OCI-LY7 (cell line): ENCODE measurements around the gene SLX4. TPM values are rescaled to one million over a fixed set of nuclear protein-coding genes. Genes with fewer than 3 reads are reported as not detected.

ENCODE experiments used
- BruUV-seq: library from RNA; stranded (reverse); fragments of 400-500 nt; replicated peaks from 2 replicates; lab custom pipeline; 2021; lab: Mats Ljungman, UMichigan
- CTCF ChIA-PET: fragments of 300-600 bp; sonication (Branson Sonifier 250); formaldehyde crosslinking; loops from one replicate; lab custom pipeline; 2022; ENCODE audit warnings: antibody characterized with exemption; ENCODE audit not compliant: unreplicated experiment; lab: Charles Lee
- POLR2A ChIA-PET: fragments of 300-600 bp; sonication (Branson Sonifier 250); formaldehyde crosslinking; loops from one replicate; lab custom pipeline; 2022; ENCODE audit warnings: antibody characterized with exemption; lab: Charles Lee
- DNase-seq: peaks from one replicate; pipeline ENCODE4 v3.0.0-alpha.2; 2015; ENCODE audit warnings: low spot score
- H2AFZ ChIP-seq: fragments of 200-600 bp; sonication (generic), shearing (Covaris generic); 2 replicates; pipeline ENCODE4 v1.6.1; 2014; ENCODE audit warnings: mild to moderate bottlenecking, antibody characterized with exemption, low read length, moderate library complexity
- H3K27ac ChIP-seq: fragments of 200-600 bp; sonication (generic); 2 replicates; pipeline ENCODE4 v1.5.1; 2014; ENCODE audit warnings: mixed run types, low read depth, mild to moderate bottlenecking, moderate library complexity, low read length, inconsistent platforms; ENCODE audit not compliant: poor library complexity, severe bottlenecking
- H3K36me3 ChIP-seq: fragments of 200-600 bp; sonication (generic); 2 replicates; pipeline ENCODE4 v1.6.1; 2014; ENCODE audit warnings: mild to moderate bottlenecking, antibody characterized with exemption, low read length, moderate library complexity, mixed read lengths; ENCODE audit not compliant: insufficient read depth
- H3K4me1 ChIP-seq: fragments of 200-600 bp; sonication (generic); 2 replicates; pipeline ENCODE4 v1.5.1; 2014; ENCODE audit warnings: mild to moderate bottlenecking, low read length; ENCODE audit not compliant: insufficient read depth, poor library complexity, severe bottlenecking
- H3K4me2 ChIP-seq: fragments of 200-600 bp; sonication (generic); 2 replicates; pipeline ENCODE4 v1.6.1; 2014; ENCODE audit warnings: mild to moderate bottlenecking, low read length
- H3K4me3 ChIP-seq: fragments of 200-600 bp; sonication (generic); 2 replicates; pipeline ENCODE4 v1.5.1; 2014; ENCODE audit warnings: mild to moderate bottlenecking, low read depth, low read length; ENCODE audit not compliant: poor library complexity, severe bottlenecking
- H3K79me2 ChIP-seq: fragments of 200-600 bp; sonication (generic); 2 replicates; pipeline ENCODE4 v1.6.1; 2016; ENCODE audit warnings: low read depth, mild to moderate bottlenecking, low read length, moderate library complexity, mixed read lengths; ENCODE audit not compliant: insufficient read depth
- H3K9me2 ChIP-seq: fragments of 200-600 bp; sonication (generic); 2 replicates; pipeline ENCODE4 v1.6.1; 2016; ENCODE audit warnings: mild to moderate bottlenecking, low read length, mixed read lengths; ENCODE audit not compliant: insufficient read depth
- H3K9me3 ChIP-seq: fragments of 200-600 bp; sonication (generic); 2 replicates; pipeline ENCODE4 v1.6.1; 2014; ENCODE audit warnings: mild to moderate bottlenecking, mixed run types, low read length, mixed read lengths
- H4K20me1 ChIP-seq: fragments of 200-600 bp; sonication (generic); 2 replicates; pipeline ENCODE4 v1.6.1; 2014; ENCODE audit warnings: mild to moderate bottlenecking, antibody characterized with exemption, low read length, moderate library complexity, mixed read lengths; ENCODE audit not compliant: insufficient read depth
- EZH2phosphoT487 ChIP-seq: fragments of 200-600 bp; sonication (generic); IDR thresholded peaks from 2 replicates; pipeline ENCODE4 v1.6.1; 2018; ENCODE audit warnings: low read depth, borderline replicate concordance, mild to moderate bottlenecking, mixed run types, antibody characterized with exemption, low read length, moderate library complexity, mixed read lengths
- intact Hi-C: fragments of 100-400 bp; cut with micrococcal nuclease; formaldehyde crosslinking; loops from one replicate; pipeline ENCODE4 v1.10.0; 2022; ENCODE audit not compliant: unreplicated experiment
- total RNA-seq, 2 experiments: library from RNA; depleted of rRNA in 1 of 2; stranded (reverse); fragments of >200 nt in 1 of 2; shearing (Covaris generic) in 1 of 2; gene quantifications; 2 replicates each; pipeline ENCODE4 v1.2.3, GENCODE V29; 2014 to 2022
- TF ChIP-seq, protein P1 (sequence below): fragments of 200-600 bp; sonication (generic); conservative IDR thresholded peaks from 2 replicates; pipeline ENCODE4 v1.5.1; 2014; ENCODE audit warnings: mild to moderate bottlenecking, antibody characterized with exemption, low read length, moderate library complexity, mixed read lengths

Gene SLX4
- total RNA-seq, 2 experiments from 2014 or later: 13.2 to 35.7 TPM

DNA sequence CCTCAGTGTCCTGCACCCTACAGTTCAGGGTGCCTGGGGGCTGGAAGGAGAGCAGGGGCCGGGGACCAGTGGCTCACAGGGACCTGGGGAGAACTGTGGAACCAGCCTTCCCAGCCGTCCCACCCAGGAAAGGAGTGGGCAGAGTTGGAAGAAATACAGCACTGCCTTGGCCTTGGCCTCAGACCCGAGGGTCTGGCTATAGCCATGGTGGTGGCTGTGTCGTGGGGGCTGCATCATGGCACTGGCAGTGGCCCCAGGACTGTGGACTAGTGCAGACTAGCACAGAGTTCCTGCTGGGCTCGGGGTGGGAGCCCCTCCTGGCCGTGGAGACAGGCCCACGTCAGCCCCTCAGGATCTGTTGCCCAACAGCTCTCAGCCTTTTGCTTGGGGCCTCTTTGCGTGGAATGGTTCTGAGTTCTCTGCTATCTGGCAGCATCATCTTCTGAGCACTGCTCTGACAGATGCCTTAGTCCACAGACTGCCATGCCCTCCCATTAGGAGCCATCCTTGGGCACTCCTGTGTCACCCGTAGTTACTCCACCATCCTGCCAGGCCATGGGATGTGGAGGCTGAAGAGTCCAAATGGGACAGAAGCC lies 30.5 kb upstream of the SLX4 start:
- no TSS peak for BruUV-seq

DNA sequence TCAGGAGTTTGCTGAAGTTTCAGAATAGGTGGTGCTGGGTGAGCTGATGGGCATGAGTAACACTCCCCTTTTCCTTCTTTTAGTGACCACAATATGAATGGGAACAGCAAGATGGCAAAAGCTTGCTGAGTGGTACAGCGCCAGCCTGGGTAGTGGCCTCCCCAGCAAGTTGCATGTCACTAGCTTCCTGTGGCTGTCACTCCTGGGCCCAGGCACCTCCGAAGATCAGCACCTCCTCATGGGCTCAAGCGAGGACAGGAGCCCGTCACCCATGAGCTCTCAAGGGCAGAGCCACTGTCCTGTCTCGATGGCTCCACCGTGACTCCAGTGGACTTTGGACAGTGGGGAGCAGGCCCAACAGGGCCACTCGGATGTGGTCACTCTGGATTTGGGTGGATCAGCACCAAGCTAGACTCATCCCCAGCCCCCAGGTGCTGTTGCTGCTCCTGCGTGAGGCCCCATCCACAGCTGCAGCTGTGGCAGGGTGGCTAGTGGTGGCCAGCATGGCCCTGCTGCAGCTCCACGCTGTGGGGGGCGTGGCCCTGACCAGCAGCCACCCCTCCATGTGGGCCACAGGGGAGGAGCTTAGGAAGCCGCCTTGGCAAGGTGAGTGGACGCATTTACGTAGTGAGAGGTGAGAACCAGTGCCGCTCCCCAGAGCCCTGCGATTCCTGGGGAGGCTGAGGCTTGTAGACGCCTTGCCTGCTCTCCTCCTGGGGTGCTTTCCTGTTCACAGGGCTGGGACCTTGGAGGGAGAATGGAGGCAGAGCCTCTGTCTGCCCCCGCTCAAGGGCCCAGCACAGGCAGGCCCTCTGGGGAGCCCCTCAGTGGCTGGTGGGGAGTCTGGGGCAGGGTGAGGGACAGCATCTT lies 29.5 kb upstream of the SLX4 start:
- H2AFZ ChIP-seq: no peak overlapping the region
- H3K4me2 ChIP-seq: no peak overlapping the region
- H3K9me3 ChIP-seq: no peaks in the 10 kb centered on the region
- ChIA-PET CTCF (no interaction called here), POLR2A (interaction anchor here (1.1 to 1.5 kb wide), 2 partner anchors 13 to 15 kb away, joined by 3 read pairs; no protein-coding TSS in a partner anchor)
- no peak overlapping the region for H3K4me3 ChIP-seq
- no peaks in the 10 kb centered on the region for H3K9me2 ChIP-seq
- no TSS peak for BruUV-seq
- peaks cover 29% of the 10 kb centered on the region; the same call in 1 of the 2 replicates for H3K79me2 ChIP-seq
- H4K20me1 ChIP-seq: no peaks in the 10 kb centered on the region
- no peak for DNase-seq
- H3K27ac ChIP-seq: no peak overlapping the region
- peaks cover 17% of the 10 kb centered on the region for H3K4me1 ChIP-seq
- H3K36me3 ChIP-seq: peaks cover 29% of the 10 kb centered on the region; the same call in 1 of the 2 replicates
- TF ChIP-seq EZH2phosphoT487: no peak
- TF ChIP-seq, protein P1, sequence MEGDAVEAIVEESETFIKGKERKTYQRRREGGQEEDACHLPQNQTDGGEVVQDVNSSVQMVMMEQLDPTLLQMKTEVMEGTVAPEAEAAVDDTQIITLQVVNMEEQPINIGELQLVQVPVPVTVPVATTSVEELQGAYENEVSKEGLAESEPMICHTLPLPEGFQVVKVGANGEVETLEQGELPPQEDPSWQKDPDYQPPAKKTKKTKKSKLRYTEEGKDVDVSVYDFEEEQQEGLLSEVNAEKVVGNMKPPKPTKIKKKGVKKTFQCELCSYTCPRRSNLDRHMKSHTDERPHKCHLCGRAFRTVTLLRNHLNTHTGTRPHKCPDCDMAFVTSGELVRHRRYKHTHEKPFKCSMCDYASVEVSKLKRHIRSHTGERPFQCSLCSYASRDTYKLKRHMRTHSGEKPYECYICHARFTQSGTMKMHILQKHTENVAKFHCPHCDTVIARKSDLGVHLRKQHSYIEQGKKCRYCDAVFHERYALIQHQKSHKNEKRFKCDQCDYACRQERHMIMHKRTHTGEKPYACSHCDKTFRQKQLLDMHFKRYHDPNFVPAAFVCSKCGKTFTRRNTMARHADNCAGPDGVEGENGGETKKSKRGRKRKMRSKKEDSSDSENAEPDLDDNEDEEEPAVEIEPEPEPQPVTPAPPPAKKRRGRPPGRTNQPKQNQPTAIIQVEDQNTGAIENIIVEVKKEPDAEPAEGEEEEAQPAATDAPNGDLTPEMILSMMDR: no peak
- intact Hi-C loops: no loop called here

More for the DNA sequence above, 30.5 kb upstream of the SLX4 start:
- Histone ChIP-seq H3K79me2 (peaks cover 19% of the 10 kb centered on the region; the same call in 1 of the 2 replicates), H3K9me3 (no peaks in the 10 kb centered on the region), H4K20me1 (no peaks in the 10 kb centered on the region), H3K4me1 (peaks cover 14% of the 10 kb centered on the region), H3K4me3 (no peak overlapping the region), H3K27ac (no peak overlapping the region), H3K36me3 (peaks cover 29% of the 10 kb centered on the region; the same call in 1 of the 2 replicates), H3K4me2 (no peak overlapping the region), H3K9me2 (no peaks in the 10 kb centered on the region), H2AFZ (no peak overlapping the region)
- no peak for DNase-seq
- intact Hi-C loops: no loop called here
- TF ChIP-seq EZH2phosphoT487: no peak
- TF ChIP-seq, protein P1: no peak
- POLR2A ChIA-PET: interaction anchor here (0.7 to 1.1 kb wide), 2 partner anchors 14 kb away, joined by 3 read pairs; no protein-coding TSS in a partner anchor
- CTCF ChIA-PET: no interaction called here
